GM12801 (cell line): ENCODE results near the gene EPHA3.

Experiments used
- TF ChIP-seq, protein P1 (sequence below): IDR thresholded peaks from one replicate; pipeline ENCODE4 v1.5.1; 2011; ENCODE audit warnings: control low read depth; ENCODE audit not compliant: insufficient read length; ENCODE audit errors: extremely low read depth

Gene EPHA3

DNA sequence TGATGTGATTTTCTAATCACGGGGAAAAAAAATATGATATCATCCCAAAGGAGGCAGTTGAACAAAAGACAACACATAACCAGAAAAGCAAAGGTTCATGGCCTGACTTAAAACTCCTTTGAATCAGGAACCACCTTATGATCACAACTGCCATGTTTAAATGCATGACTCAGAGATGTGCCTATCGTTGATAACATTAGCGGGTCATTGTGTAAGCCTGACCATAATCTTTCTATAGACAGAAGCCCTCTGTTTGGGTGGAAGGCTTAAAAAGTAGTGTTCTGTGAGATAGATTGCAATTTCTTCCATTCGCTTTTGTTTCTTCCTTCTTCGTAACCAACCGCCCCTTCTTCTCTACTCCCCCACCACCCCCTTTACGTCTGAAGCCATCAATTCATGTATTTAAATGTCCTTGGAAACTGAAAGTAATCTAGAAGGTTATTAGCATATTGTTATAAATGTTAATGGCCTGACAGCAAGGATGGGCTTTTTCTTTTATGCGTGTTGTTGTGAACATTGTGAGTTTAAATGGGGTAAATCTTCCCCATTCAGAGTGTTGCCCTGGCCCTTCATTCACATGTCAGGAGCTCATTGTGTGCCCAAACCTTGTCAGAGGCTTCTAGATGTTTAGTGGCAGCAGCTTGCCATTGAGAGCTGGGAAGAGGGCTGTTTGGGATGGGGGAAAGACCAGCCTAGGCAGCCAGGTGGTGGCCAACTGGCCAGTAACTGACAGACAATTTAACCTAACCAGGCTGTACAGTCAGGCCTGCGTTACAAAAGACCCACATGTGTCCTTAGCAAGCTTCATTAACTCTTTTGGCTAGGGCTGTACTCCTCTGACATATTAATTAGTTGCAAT lies 64.5 kb downstream of the EPHA3 start:
- TF ChIP-seq, protein P1, sequence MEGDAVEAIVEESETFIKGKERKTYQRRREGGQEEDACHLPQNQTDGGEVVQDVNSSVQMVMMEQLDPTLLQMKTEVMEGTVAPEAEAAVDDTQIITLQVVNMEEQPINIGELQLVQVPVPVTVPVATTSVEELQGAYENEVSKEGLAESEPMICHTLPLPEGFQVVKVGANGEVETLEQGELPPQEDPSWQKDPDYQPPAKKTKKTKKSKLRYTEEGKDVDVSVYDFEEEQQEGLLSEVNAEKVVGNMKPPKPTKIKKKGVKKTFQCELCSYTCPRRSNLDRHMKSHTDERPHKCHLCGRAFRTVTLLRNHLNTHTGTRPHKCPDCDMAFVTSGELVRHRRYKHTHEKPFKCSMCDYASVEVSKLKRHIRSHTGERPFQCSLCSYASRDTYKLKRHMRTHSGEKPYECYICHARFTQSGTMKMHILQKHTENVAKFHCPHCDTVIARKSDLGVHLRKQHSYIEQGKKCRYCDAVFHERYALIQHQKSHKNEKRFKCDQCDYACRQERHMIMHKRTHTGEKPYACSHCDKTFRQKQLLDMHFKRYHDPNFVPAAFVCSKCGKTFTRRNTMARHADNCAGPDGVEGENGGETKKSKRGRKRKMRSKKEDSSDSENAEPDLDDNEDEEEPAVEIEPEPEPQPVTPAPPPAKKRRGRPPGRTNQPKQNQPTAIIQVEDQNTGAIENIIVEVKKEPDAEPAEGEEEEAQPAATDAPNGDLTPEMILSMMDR, result no peak

DNA sequence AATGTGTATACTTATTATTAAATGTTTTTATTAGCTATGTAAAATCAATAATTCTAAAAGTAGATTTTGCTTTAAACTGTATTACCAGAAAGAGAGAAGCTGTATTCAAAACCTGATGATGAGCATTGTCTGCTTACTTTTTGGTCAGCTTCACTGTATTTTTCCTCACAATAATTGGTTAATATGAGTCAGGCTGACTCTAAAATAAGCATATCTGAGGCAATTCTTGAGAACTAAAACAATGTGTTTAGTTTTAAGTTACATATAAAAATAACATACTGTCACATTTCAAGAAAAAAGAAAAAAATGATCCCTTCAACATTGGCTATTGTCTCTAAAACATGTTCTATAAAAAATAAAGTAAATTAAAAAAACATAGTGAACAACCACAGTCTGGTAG lies 66.1 kb downstream of the EPHA3 start:
- TF ChIP-seq, protein P1, result no peak

DNA sequence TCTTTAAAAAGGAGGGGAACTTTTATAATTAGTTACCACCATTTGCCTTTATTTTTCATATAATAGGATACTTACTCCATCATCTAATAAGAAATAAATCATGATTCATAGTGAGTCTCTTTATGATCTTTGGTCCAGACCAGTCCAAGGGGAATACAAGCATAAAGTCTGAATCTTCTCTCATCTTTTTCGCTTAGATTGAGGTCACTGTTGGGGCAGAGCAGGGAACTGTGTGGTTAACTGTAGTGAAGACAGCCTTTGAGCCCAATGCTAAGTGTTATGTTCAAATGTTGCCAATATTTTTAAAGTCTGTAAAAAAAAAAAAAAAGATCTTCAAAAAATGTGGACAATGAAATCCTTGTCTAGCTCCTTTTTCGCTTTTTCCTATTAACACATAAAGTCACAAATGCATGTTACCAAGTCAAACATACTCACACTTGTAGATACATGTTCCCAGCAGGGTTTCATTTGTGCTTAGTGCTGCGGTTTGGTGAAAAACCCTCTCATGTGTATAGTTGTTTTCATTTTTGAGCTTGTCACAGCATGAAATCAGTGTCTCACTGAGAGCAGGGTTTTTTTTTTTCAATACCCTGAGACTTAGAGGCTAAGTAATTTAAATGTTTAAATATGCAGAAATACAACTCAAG lies 72.1 kb downstream of the EPHA3 start:
- TF ChIP-seq, protein P1, result no peak

DNA sequence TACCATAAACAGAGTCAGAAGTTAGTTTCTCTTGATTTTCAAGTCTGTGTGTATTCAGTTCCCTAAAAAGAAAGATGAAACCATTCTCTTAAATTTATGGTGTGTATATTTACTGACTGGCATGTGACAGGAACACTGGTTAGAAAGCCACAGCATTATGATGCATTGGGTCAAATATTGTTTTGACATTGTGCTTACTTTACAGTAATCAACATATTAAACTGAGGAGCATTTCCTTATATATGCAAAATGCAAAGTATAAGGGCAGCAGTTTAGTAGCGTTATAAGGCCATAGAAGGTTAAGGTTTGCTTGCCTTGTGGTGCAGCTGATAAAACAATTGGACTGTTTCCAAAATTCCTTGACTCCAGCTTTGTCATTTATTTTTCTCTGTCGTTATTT lies 72.9 kb downstream of the EPHA3 start:
- TF ChIP-seq, protein P1, result no peak

DNA sequence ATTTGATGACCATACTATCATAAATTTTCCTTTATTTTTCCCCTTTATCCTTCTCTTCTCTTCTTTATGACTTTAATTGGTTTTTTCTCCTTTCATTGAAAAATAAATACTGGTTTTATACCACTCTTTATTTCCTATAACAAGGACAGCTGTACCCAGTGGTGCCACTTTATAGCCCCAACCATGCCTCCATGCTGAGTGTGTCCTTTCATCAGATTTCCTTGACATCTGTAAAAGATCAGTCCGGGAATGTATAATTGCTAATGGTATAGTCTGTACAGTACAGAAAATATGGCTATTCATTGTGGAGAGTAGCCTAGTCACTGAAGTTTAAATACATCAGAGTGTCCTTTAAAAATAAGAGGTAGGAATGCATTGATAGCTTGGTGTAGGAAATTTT lies 74.6 kb downstream of the EPHA3 start:
- TF ChIP-seq, protein P1, result no peak

DNA sequence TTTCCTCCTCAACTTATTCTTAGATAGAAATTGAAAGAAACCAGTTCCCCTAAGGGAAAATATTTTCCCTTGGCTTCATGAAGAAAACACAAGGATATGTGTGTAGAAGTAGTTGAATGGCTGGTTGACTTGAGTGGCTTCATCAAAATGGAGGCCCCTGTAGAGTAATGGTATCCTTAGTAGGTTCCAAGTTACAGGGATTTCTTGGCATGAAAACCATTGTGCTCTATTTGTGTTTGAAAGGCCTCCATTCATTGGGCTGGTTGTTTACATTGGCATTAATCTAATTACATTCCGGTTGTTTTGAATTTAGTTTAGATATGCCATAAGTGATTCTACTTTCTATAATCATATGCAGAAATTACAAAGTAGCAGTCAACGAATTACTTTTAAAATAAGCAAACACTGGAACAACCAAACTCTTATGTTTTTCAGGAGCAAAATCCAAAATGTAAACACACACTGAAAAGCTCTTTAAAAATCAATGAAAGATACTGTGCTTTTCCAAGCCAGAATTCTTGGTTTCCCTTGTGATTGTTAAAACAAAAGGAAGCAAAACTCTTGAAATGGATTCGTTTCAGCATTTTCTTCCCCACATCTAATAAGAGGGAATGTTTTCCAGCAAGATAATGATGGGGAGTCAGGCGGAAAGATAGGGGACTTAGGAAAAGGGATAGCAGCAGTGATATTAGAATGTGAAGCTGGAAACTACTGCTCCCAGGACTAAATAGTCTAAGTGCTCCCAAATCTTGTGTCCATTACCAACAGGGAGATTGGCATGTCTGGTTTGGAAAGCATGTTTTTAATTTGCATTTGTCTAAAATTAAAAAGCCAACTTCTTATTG lies 77.0 kb downstream of the EPHA3 start:
- TF ChIP-seq, protein P1, result no peak

DNA sequence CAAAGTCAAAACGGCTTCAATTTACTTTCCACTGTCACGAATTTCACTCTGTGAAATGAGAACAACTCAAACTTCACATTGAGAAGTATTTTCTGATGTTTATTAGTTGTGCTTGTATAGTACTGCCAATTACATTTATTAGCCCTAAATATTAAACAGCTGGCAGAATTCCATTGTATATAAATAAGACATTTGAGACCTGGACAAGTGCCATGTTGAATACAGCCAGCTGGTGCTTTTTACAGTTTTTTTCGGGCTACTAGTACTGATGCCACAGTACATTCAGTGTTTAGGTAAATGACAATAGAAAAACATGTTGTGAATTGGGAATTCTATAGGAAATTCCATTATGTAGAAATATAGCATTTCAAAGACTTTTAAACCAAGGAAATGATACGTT lies 79.0 kb downstream of the EPHA3 start:
- TF ChIP-seq, protein P1, result no peak
